Keratinocyte (primary cell): ENCODE measurements around the gene PWWP2A. TPM values are rescaled to one million over a fixed set of nuclear protein-coding genes. Genes with fewer than 3 reads are reported as not detected.

Experiments used
- DNase-seq: peaks from one replicate; pipeline ENCODE4 v3.0.0-alpha.2; 2011; ENCODE audit warnings: low read depth, missing footprints, low spot score
- FAIRE-seq: peaks from 2 replicates; lab custom pipeline; 2011; peaks lifted over from hg19 to GRCh38; lab: Jason Lieb, UNC
- H2AFZ ChIP-seq: 2 replicates; pipeline ENCODE4 v1.6.0; 2012; ENCODE audit warnings: low read length, control low read depth, inconsistent platforms; ENCODE audit not compliant: control insufficient read depth
- H3K27ac ChIP-seq: 2 replicates; pipeline ENCODE4 v1.5.1; 2011; ENCODE audit warnings: low read length; ENCODE audit not compliant: control insufficient read depth, insufficient read depth
- H3K27me3 ChIP-seq: 3 replicates; pipeline ENCODE4 v1.6.0; 2011; ENCODE audit warnings: low read length; ENCODE audit not compliant: control insufficient read depth, insufficient read depth; ENCODE audit errors: extremely low read depth
- H3K36me3 ChIP-seq, 2 experiments: 2 replicates in 1 of 2; 3 replicates in 1 of 2; pipeline ENCODE4 v1.5.1; 2011; ENCODE audit warnings: low read length in 2 of 2, mild to moderate bottlenecking in 1 of 2; ENCODE audit not compliant: control insufficient read depth in 2 of 2, insufficient read depth in 2 of 2; ENCODE audit errors: extremely low read depth in 1 of 2
- H3K4me1 ChIP-seq: 3 replicates; pipeline ENCODE4 v1.5.1; 2011; ENCODE audit warnings: low read length; ENCODE audit not compliant: control insufficient read depth, insufficient read depth; ENCODE audit errors: extremely low read depth
- H3K4me2 ChIP-seq: 3 replicates; pipeline ENCODE4 v1.6.0; 2011; ENCODE audit warnings: low read depth, low read length; ENCODE audit not compliant: control insufficient read depth, insufficient read depth; ENCODE audit errors: extremely low read depth
- H3K4me3 ChIP-seq, 3 experiments: fragments of 200-600 bp in 1 of 3; sonication (generic) in 1 of 3; 2 replicates in 2 of 3; 3 replicates in 1 of 3; pipeline ENCODE4 v1.5.1; 2011 to 2016; ENCODE audit warnings: low read length in 3 of 3, mild to moderate bottlenecking in 3 of 3, control low read depth in 2 of 3, inconsistent platforms in 1 of 3, low read depth in 1 of 3, mixed read lengths in 1 of 3, mixed run types in 1 of 3, moderate library complexity in 1 of 3; ENCODE audit not compliant: control insufficient read depth in 2 of 3, insufficient read depth in 2 of 3; ENCODE audit errors: extremely low read depth in 1 of 3
- H3K79me2 ChIP-seq: 2 replicates; pipeline ENCODE4 v1.6.0; 2012; ENCODE audit warnings: low read length; ENCODE audit not compliant: control insufficient read depth, insufficient read depth
- H3K9ac ChIP-seq: 3 replicates; pipeline ENCODE4 v1.6.0; 2011; ENCODE audit warnings: low read length; ENCODE audit not compliant: control insufficient read depth, insufficient read depth; ENCODE audit errors: extremely low read depth
- H3K9me1 ChIP-seq: 3 replicates; pipeline ENCODE4 v1.6.0; 2011; ENCODE audit warnings: low read length; ENCODE audit not compliant: control insufficient read depth, insufficient read depth; ENCODE audit errors: extremely low read depth
- H3K9me3 ChIP-seq: 2 replicates; pipeline ENCODE4 v1.5.1; 2012; ENCODE audit warnings: low read depth, low read length; ENCODE audit not compliant: control insufficient read depth
- H4K20me1 ChIP-seq: 3 replicates; pipeline ENCODE4 v1.6.0; 2011; ENCODE audit warnings: low read length; ENCODE audit not compliant: control insufficient read depth, insufficient read depth; ENCODE audit errors: extremely low read depth
- EZH2 ChIP-seq: IDR thresholded peaks from one replicate; pipeline ENCODE4 v1.6.1; 2012; ENCODE audit warnings: inconsistent platforms, mild to moderate bottlenecking, low read length, moderate library complexity
- dilution Hi-C: fragments of 300-500 bp; cut with MboI; formaldehyde crosslinking; loops from one replicate; pipeline ENCODE4 v1.7.0; 2020; ENCODE audit warnings: low sequenced_read_pairs; ENCODE audit not compliant: extremely low pct_ligation_motif_present
- polyA plus RNA-seq, 5 experiments: library from polyadenylated mRNA; depleted of rRNA in 3 of 5; stranded (reverse) in 3 of 5; stranded (forward) in 1 of 5; unstranded in 1 of 5; fragments of >200 nt; gene quantifications; 1 replicate in 1 of 5; 2 replicates in 3 of 5; 3 replicates in 1 of 5; pipeline versions ENCODE4 v1.2.1 to v1.2.3, GENCODE V29; 2011 to 2012; ENCODE audit warnings: missing spikeins in 2 of 5, low read depth in 1 of 5, low replicate concordance in 1 of 5
- TF ChIP-seq, protein P1 (sequence below), 3 experiments: IDR thresholded peaks in 1 of 3; conservative IDR thresholded peaks in 1 of 3; optimal IDR thresholded peaks in 1 of 3; 2 replicates in 2 of 3; 3 replicates in 1 of 3; pipeline versions ENCODE3 to v1.5.1; 2011; ENCODE audit warnings: low read length in 3 of 3, mild to moderate bottlenecking in 3 of 3, moderate library complexity in 2 of 3, control low read depth in 1 of 3, inconsistent platforms in 1 of 3; ENCODE audit not compliant: insufficient read depth in 2 of 3; ENCODE audit errors: extremely low read depth in 1 of 3

PWWP2A gene
- polyA plus RNA-seq, 1 donor (not counting 4 experiments of a cell fraction or from before 2014, with no cell fraction given): 13.1 TPM

DNA sequence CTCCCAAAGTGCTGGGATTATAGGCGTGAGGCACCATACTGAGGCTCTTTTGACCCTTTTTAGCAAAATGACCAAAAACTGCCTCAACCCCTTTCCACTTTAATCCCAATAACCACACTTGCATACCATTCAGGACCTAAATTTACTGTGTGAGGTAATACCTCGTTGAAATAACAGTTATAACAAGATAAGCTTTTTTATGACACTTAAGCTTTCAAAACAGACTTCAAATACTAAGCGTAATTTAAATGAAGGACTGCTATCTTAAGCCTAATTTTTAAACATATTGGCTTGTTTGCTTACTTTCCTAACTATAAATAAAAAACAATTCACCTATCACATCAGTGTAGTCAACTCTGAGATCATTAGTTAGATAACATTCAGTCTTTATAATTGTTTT is 37.8 kb downstream of the PWWP2A start:
- dilution Hi-C loops: no loop called here
- Histone ChIP-seq H2AFZ (no peak overlapping the region), H3K27me3 (no peaks in the 10 kb centered on the region), H3K79me2 (no peaks in the 10 kb centered on the region), H3K4me2 (no peak overlapping the region), H3K4me3 (no peak overlapping the region), H4K20me1 (no peaks in the 10 kb centered on the region), H3K9me1 (no peaks in the 10 kb centered on the region), H3K4me1 (peaks cover 15% of the 10 kb centered on the region), H3K36me3 (peaks cover 0 to 3% of the 10 kb centered on the region in 2 experiments), H3K9me3 (no peaks in the 10 kb centered on the region), H3K27ac (no peak overlapping the region), H3K9ac (no peak overlapping the region)
- DNase-seq (no peak), FAIRE-seq (no peak)
- no peak for TF ChIP-seq EZH2
- TF ChIP-seq, protein P1, sequence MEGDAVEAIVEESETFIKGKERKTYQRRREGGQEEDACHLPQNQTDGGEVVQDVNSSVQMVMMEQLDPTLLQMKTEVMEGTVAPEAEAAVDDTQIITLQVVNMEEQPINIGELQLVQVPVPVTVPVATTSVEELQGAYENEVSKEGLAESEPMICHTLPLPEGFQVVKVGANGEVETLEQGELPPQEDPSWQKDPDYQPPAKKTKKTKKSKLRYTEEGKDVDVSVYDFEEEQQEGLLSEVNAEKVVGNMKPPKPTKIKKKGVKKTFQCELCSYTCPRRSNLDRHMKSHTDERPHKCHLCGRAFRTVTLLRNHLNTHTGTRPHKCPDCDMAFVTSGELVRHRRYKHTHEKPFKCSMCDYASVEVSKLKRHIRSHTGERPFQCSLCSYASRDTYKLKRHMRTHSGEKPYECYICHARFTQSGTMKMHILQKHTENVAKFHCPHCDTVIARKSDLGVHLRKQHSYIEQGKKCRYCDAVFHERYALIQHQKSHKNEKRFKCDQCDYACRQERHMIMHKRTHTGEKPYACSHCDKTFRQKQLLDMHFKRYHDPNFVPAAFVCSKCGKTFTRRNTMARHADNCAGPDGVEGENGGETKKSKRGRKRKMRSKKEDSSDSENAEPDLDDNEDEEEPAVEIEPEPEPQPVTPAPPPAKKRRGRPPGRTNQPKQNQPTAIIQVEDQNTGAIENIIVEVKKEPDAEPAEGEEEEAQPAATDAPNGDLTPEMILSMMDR (optimal IDR thresholded peaks at IDR 0.05 in 1 of 3, IDR thresholded peaks at IDR 0.05 in 1 of 3, conservative IDR thresholded peaks at IDR 0.05 in 1 of 3; ENCODE audit: extremely low read depth in 1 of 3, insufficient read depth in 2 of 3, low read length in 3 of 3): no peak

DNA sequence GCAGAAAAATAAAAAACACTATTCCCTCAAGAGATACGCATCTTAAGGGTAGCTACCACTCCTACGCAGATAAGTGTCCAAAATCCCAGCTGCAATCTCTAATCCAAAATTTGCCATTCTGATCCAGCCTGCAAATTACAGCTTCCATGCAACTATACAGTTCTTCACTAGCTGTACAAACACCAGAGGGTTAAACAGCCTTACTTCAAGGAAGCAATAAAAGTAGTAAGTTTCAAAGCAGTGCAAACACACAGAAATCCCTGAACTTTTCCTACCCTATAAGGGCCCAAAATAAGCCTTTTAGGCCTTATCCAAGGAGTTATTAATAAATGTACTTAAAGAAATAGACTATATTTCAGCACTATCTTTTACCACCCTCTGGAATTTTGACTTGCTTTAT is 39.5 kb downstream of the PWWP2A start:
- TF ChIP-seq EZH2: no peak
- TF ChIP-seq, protein P1 (optimal IDR thresholded peaks at IDR 0.05 in 1 of 3, IDR thresholded peaks at IDR 0.05 in 1 of 3, conservative IDR thresholded peaks at IDR 0.05 in 1 of 3; ENCODE audit: extremely low read depth in 1 of 3, insufficient read depth in 2 of 3, low read length in 3 of 3): no peak
- Histone ChIP-seq H4K20me1 (no peaks in the 10 kb centered on the region), H3K4me1 (peaks cover 15% of the 10 kb centered on the region), H3K79me2 (no peaks in the 10 kb centered on the region), H3K4me2 (no peak overlapping the region), H2AFZ (no peak overlapping the region), H3K4me3 (no peak overlapping the region), H3K9me3 (no peaks in the 10 kb centered on the region), H3K36me3 (peaks cover 0 to 3% of the 10 kb centered on the region in 2 experiments), H3K27ac (no peak overlapping the region), H3K9ac (no peak overlapping the region), H3K9me1 (no peaks in the 10 kb centered on the region), H3K27me3 (no peaks in the 10 kb centered on the region)
- DNase-seq (no peak), FAIRE-seq (no peak)
- dilution Hi-C loops: no loop called here
